ENCODE data around the gene KIF18B.
"Not testable (repeated sequence)": the region's sequence is repeated elsewhere in the genome, so short reads cannot be mapped to it uniquely, and the experiment has no call there.

The KIF18B gene

DNA sequence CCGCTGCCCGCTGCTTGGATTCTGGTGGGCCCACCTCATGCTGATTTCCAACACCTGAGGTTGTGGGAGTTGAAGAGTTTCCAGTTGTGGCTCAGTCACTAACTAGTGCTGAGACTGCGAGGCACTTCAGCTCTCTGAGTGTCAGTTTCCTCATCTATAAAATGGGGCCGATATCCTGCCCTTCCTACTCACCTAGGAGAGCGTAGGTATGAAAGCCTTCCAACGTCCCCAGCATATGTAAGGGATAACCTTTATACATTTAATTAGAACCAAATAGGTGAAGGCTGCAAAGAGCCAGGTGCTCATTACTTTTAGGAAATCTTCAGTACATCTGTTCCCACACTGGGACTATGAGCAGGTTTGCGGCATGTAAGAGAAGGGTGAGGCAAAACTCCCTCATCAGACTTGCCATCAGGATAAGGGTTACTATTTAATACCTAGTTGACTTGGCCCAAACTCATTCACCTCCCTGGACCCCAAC is 782 bp upstream of the KIF18B start:
- intact Hi-C loops (cut with DNase I) = no loop called here
- DNase-seq = no peak

DNA sequence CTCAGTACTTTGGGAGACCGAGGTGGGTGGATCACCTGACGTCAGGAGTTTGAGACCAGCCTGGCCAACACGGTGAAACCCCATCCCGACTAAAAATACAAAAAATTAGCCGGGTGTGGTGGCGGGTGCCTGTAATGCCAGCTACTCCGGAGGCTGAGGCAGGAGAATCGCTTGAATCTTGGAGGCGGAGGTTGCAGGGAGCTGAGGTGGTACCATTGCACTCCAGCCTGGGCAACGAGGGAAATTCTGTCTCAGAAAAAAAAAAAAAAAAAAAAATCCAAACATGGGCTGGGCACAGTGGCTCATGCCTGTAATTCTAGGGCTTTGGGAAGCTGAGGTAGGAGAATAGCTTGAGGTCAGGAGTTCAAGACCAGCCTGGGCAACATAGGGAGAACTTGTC is 1.9 kb downstream of the KIF18B start:
- DNase-seq; intact Hi-C loops (cut with DNase I): not testable (repeated sequence)

DNA sequence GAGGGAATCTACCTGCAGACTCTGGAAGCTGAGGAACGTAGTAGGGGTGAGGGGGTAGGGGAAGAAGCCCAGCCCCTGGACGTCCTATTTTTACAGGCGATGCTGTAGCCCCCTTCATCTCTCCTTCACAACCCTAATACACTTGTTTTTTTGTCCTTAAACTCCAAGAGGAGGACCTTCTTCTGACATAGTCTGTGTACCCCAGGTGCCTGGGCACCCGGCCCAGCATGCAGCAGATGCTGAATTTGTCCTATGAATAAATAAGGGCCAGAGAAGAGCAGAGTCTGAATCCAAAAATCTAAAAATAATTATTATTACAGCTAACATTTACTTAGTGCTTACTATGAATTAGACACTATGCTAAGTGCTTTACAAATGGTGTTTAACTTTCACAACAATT is 5.1 kb downstream of the KIF18B start:
- intact Hi-C loops (cut with DNase I) = no loop called here
- DNase-seq = peak in 1 of 42 donors; percentile 27

DNA sequence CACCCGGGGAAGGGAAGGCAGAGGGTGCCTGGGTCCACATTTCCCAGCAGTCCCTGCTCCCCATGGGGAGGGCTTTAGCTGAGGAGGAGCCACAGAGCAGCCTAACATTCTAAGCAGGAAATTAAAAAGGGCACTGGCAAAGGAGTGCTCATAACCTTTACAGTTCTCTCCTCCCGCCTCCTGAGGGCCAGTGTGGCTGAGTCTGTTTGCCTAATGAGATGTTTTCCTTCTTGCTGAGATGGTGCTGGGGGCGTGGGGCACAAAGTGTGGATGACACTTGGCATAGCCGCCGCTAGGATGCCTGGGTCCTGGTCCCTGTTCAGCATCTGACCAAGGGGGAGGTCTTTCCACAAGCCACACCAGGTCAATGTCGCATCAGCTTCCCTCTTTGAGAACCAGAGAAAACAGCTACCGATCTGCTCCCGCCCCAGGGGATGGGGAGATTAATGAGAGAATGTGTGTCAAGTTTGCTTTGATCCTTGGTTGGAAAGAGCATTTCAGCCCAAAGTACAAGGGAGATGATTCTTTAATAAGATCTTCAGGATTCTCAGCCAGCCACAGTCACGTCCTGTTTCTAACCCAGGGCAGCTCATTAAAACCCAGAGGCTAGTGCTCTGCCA is 5.8 kb downstream of the KIF18B start:
- intact Hi-C loops (cut with DNase I) = no loop called here
- peak in 1 of 42 donors; percentile 14 for DNase-seq

DNA sequence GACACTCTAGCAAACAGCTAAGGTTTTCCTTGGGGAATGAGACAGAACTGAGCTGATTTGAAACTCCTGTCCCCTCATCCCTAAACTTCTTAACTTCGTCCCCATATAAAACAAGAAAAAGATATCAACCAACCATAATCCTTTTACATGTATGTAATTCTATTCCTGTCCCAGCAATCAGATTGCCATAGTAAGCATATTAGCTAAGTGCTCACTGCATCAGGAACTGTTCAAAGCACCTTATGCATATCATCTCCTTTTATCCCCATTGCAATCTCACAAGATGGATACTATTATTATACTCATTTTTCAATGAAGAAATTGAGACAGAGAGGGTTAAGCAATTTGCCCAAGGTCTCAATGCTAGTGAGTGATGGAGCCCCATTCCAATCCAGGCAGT is 6.8 kb downstream of the KIF18B start:
- DNase-seq = no peak
- intact Hi-C loops (cut with DNase I) = no loop called here

DNA sequence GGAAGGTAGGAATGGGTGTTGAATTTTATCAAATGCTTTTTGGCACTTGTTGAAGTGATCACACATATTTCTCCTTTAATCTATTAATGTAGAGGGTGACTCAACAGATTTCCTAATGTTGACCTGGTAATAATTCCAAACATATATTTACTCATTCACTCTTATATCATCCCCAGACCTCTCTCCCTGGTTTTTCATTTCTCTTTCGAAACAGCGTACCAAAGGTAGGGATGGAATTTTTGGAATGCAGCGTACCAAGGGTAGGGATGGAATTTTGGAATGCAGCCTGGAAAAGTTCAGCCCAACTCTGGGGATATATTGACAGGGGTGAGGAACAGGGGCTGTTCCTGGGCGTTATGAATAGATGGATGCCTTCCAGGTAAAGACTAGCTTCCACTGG is 7.3 kb downstream of the KIF18B start:
- intact Hi-C loops (cut with DNase I) = no loop called here
- no peak for DNase-seq

DNA sequence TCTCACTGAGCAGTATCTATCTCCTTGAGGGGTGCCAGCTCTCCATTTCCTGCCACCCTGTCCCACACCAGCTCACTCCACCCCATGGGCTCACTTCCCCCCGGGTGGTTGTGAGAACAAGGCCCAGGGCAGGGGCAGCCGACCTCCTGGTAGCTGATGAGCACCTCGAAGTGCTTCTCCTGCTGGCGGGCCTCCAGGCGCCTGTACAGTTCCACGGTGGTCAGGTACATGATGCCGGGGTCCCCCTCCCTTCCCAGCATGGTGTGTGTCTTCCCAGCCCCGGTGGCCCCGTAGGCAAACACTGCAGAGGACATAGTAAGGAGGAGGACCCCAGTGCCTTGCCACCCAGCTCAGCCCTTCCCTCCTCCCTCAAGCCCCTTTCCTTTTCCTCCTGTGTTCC is 12.5 kb downstream of the KIF18B start:
- peak in 1 of 42 donors; percentile 21 for DNase-seq
- intact Hi-C loops (cut with DNase I) = no loop called here

DNA sequence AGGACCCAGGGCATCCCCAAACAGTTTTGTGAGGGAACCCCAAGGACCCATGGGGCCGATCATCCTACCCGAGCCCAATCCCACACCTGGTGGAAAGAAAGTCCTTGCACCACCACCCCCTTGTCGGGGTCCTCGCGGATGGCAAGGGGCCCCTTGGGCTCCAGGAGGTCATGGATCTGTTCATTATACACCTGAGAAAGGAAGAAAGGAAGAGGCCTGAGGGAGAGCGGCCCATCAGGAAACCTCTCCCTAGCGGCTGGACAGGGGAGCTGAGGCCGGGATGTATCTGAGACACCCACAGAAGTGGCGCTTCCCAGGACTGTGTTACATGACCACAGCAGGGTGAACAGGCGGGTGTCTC is 12.8 kb downstream of the KIF18B start:
- intact Hi-C loops (cut with DNase I) = no loop called here
- DNase-seq = no peak

DNA sequence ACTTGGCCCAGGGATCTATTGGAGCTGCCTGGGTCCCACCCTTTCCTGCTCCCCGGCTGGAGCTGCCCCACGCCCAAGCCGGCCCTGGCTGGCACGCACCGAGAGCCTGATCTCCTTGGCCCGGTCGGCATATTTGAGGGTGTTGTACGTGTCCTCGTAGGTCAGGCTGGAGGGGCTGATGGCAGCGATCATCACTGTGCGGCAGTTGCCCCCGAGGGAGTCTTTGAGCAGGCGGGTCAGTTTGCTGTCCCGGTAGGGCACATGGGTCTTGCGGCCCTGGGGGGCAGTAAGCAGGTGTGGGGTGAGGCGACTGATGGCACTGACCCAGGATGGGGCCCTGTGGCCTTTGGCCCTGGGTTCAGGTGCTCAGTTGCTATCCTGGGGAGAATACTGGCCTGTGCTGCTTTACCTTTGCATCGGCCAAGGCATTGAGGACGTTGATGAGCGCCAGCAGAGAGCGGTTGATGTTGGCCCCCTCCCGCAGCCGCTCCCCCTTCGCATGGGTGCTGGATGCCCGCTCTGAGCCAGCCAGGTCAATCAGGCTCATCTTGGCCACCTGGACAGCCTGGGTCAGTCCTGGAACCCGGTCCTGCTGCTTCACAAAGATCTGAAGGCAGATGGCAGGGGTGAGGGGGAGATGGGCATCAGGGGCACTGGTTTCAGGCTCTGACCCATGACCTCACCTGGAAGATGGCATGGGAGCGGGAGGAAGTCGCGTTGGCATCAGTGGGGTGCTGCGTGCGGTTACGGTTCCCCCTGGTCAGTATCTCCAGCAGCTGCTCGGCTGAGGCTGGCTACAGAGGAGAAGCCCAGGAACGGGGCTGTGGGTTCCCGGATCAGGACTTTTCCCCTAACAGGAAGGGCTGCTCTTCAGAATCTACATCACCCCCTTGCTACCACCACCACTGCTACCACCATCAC is 13.5 kb downstream of the KIF18B start:
- peak in 2 of 42 donors; percentile 21 to 23 for DNase-seq
- intact Hi-C loops (cut with DNase I) = no loop called here

DNA sequence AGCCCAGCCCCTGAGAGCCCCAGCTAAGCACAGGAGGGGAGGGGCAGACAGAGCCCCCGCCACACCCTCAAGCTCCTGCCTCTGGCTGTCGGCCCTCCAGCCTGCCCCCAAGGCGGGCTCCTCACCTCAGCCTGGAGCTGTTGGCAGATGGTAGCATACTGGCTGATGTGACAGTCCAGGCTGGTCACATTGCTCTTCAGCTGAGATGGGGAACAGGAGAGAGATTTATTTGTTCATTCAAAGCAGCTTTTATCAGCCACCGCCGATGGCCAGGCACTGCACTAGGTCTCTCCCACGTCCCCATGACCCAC is 14.8 kb downstream of the KIF18B start:
- intact Hi-C loops (cut with DNase I) = no loop called here

DNA sequence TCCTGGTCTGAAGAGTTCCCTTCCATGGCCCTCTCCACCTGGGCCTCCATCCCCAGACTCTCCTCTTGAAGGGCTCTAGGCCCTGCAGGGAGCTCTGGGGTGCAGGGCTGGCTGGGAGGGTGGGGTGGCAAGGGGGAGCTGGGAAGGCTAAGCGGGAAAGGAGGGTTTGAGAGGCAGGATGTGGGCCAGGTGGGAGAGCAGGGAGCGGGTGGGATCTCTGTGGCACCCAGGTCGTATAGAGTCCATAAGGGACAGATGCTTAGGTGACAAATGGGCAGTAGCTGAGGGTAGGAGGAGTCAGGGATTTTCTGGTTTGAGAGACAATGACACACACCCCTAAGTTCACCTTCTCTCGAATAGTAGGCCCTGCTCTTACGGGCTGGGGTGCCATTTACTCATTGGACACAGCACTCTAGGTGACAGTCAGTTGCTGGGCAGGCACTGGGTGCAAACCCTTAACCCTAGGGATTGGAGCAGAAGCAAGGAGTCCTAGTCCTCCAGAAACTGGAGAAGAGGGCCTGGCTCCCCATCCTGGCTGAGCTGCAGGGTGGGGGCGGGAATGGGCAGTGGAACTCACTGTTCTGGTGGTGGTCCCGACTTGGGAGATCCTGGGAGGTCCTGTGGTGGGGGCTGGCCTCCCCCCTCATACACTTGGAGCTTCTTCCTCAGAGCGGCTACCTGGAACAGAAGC is 15.3 kb downstream of the KIF18B start:
- DNase-seq = peak in 2 of 42 donors; percentile 10 to 17
- intact Hi-C loops (cut with DNase I) = no loop called here

More for the DNA sequence above, 14.8 kb downstream of the KIF18B start:
- peak in 1 of 42 donors; percentile 17 for DNase-seq

DNA sequence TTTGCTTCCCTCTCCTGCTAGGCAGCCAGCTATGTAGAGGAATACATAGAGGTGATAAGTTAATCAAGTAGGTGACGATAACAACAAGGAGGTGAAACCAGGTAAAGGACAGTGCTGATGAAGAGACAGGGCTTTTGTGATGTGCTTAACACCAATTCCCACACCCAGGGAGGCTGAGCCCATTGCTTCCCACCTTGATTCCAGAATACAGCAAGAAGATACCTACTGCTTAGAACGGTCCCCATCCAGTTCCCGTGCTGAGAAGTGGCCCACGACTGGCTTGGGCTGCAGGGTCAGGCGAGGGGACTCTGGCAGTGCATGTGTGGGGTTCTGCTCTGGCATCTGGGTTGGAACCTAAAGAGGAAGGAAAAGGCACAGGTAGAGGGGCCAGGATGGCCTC is 16.2 kb downstream of the KIF18B start:
- intact Hi-C loops (cut with DNase I) = no loop called here
- DNase-seq = no peak

DNA sequence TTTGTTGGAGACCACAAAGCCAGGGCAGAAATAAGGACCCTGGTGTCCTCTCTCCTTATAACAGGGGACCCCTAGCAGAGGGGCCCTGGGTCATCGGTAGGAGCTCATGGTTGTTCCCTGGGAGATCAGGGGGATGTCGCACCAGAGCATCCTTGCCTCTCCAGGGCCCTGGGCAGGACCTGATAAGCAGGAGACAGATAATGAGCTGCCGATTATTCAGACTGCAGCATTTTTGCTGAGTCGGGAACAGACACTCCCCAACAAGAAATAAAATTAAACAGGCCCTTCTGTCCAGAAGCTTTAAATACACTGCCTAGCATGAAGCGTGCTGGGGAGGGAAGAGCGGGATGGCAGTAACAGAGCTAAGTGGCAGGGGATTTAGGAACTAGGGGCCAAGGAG is 16.9 kb downstream of the KIF18B start:
- DNase-seq = peak in 1 of 42 donors; percentile 7
- intact Hi-C loops (cut with DNase I) = no loop called here

DNA sequence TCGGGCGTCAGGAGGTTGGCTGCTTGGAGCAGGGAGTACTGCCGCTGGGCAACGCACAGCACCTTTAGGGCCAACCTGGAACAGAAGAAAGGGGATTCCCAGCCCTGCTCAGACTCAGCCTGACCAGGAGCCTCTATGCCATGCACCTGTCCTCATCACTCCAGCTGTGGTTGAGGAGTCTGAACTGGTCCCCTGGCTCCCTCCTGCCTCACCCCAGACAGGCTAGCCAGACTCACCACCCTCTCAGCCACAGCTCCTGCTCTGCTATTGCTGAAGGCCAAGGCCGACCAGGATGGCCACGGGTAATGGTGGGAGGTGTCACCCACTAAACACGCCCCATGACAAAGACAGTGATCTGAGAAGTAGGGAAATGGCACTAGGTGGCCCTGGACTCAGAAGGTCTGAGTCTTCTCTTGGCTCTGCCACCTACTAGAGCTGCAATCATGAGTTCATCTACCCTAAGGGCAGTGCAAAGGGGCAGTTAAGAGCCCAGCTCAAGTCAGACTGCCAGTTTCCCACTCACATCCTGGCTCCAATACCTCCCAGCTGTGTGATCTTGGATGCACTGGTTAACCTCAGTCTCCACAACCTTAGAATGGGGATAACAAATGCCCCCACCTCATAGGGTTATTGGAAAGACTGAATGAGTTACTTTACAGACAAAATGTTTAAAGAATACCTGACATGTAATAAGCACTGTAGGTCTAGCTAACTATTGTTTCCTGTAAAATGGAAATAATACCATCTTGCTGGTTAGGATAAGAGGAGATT is 18.4 kb downstream of the KIF18B start:
- DNase-seq = peak in 1 of 42 donors; percentile 5
- intact Hi-C loops (cut with DNase I) = no loop called here

DNA sequence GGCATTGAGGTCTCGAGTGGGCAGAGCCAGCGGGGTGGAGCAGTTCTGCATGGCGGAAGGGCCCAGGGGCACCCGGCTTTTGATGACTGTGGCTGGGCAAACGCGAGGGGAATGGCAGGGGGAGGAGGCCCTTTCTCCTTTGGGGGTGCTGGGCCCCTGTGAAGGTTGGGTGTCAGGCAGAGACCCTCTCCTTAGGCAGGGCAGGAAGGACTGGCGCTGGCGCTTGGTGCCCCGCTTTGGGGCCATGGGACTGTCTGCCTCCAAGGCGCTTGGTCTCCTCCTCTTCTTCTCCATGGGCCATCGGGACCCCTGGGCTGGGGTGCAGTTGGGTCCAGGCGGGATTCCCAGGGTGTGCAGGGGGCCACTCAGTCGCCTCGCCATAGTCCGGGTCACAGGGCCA is 19.4 kb downstream of the KIF18B start:
- DNase-seq = peak in 1 of 42 donors; percentile 6
- intact Hi-C loops (cut with DNase I) = no loop called here

DNA sequence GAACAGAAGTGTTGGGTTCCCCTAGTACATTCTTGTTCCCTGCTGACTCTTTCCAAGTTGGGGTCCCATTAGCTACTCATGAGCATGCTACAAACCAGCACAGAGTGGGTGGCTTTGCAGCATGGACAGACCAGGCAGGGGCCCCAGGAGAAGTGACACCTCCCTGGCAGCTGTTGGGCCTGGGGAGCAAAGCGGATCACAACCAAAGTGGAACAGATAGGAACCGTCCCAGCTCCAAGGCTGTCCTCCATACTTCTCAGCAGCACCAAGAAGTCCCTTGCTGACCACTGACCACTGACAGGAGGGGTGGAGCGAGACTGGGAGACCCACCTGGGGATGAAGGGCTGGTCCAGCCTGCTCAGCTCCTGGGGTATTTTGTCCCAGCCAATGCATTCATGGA is 19.9 kb downstream of the KIF18B start:
- DNase-seq = peak in 2 of 42 donors; percentile 0 to 10
- intact Hi-C loops (cut with DNase I) = no loop called here

DNA sequence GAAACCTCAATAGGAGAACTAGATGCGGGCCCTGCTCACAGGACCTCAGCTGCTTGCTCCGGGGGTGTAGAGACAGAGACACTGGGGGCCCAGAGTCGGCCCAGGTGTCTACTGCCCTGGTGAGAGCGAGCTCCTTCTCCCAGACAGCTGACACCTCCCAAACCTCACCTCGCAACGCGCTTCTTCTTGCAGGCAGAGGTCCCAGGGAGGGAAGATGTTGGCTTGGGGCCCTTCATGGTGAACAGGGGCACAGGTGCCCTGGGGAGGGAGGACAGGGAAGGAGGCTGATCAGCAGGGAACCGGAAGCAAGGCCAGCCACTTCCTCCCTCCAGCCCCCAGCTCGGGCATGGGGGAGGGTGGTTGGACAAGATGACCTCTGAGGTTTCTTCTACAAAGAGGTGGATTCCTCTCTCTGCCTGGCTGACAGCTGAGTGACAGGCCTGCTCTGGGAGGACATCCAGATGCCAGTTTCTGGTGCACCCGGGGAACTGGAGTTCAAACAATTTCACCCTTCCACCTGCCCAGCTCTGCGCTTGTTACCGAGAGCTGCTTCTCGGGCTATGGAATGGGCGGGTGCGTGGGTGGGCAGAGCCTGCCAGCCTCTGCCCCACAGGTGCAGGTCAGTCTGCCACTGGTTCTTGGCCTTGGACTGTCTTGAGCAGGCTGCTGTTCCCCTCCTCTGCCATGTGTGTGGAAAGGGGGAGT is 20.6 kb downstream of the KIF18B start:
- intact Hi-C loops (cut with DNase I) = no loop called here
- DNase-seq = peak in 2 of 42 donors; percentile 0 to 1

Data from head of caudate nucleus (tissue), 42 donors.